Hepatocyte (in vitro differentiated cells): ENCODE data around the gene GPR142.

Experiments
- CTCF ChIP-seq: fragments of 200-600 bp; sonication (generic); IDR thresholded peaks from 2 replicates; pipeline ENCODE4 v1.5.1; 2016; ENCODE audit warnings: antibody characterized with exemption, mild to moderate bottlenecking; ENCODE audit not compliant: poor library complexity
- EZH2 ChIP-seq: fragments of 200-600 bp; sonication (generic); IDR thresholded peaks from 2 replicates; pipeline ENCODE4 v1.6.1; 2016; ENCODE audit warnings: antibody characterized with exemption, mild to moderate bottlenecking, borderline replicate concordance
- EZH2phosphoT487 ChIP-seq: fragments of 200-600 bp; sonication (generic); IDR thresholded peaks from one replicate; pipeline ENCODE4 v1.6.1; 2018; ENCODE audit warnings: antibody characterized with exemption, mild to moderate bottlenecking, low read depth, moderate library complexity; ENCODE audit not compliant: unreplicated experiment, severe bottlenecking

GRCh38 chr17:74390680-74391653, 23.7 kb downstream of the GPR142 start:
- TF ChIP-seq EZH2phosphoT487 = no peak
- no peak for TF ChIP-seq CTCF
- TF ChIP-seq EZH2 = no peak
